Stomach (tissue), 4 donors: ENCODE results near the gene ETS1.

Experiments used
- EP300 ChIP-seq: sonication (generic); formaldehyde crosslinking; IDR thresholded peaks from one replicate; pipeline ENCODE4 v1.6.1; 2017; ENCODE audit warnings: antibody characterized with exemption
- POLR2A ChIP-seq, 4 donors: fragments of 450-650 bp; IDR thresholded peaks; one replicate each; pipeline ENCODE4 v1.6.1; 2016; ENCODE audit warnings: antibody characterized with exemption in 4 of 4, control low read depth in 2 of 4, mild to moderate bottlenecking in 1 of 4, moderate library complexity in 1 of 4
- POLR2AphosphoS5 ChIP-seq, 3 donors: sonication (generic); formaldehyde crosslinking; IDR thresholded peaks; one replicate each; pipeline ENCODE4 v1.6.1; 2016; ENCODE audit warnings: antibody characterized with exemption in 3 of 3
- TF ChIP-seq, protein P1 (sequence below), 7 experiments: fragments of 450-650 bp in 4 of 7; fragments of 200-600 bp in 3 of 7; sonication (generic) in 3 of 7; IDR thresholded peaks; one replicate each; pipeline ENCODE4 v1.5.1; 2016 to 2019; ENCODE audit warnings: antibody characterized with exemption in 7 of 7, control low read depth in 2 of 7, mild to moderate bottlenecking in 1 of 7

- TF ChIP-seq, protein P1, sequence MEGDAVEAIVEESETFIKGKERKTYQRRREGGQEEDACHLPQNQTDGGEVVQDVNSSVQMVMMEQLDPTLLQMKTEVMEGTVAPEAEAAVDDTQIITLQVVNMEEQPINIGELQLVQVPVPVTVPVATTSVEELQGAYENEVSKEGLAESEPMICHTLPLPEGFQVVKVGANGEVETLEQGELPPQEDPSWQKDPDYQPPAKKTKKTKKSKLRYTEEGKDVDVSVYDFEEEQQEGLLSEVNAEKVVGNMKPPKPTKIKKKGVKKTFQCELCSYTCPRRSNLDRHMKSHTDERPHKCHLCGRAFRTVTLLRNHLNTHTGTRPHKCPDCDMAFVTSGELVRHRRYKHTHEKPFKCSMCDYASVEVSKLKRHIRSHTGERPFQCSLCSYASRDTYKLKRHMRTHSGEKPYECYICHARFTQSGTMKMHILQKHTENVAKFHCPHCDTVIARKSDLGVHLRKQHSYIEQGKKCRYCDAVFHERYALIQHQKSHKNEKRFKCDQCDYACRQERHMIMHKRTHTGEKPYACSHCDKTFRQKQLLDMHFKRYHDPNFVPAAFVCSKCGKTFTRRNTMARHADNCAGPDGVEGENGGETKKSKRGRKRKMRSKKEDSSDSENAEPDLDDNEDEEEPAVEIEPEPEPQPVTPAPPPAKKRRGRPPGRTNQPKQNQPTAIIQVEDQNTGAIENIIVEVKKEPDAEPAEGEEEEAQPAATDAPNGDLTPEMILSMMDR (IDR thresholded peaks at IDR 0.05), result no peak
- no peak for TF ChIP-seq POLR2AphosphoS5 (IDR thresholded peaks at IDR 0.05)
- TF ChIP-seq POLR2A (IDR thresholded peaks at IDR 0.05), result no peak
- no peak for TF ChIP-seq EP300
Observed at GRCh38 chr11:128516886-128517285, 70.5 kb downstream of the ETS1 start.
